HG03558 (cell line): ENCODE measurements around the gene EVC.

ENCODE experiments used
- ATAC-seq: cut with Tn5 transposase; IDR thresholded peaks from one replicate; pipeline ENCODE4 v1.9.1; 2021; ENCODE audit warnings: moderate number of reproducible peaks; ENCODE audit not compliant: unreplicated experiment; ENCODE audit errors: extremely low read depth

Gene EVC

GRCh38 chr4:5783486-5783885, 72.5 kb downstream of the EVC start:
- no peak for ATAC-seq

DNA sequence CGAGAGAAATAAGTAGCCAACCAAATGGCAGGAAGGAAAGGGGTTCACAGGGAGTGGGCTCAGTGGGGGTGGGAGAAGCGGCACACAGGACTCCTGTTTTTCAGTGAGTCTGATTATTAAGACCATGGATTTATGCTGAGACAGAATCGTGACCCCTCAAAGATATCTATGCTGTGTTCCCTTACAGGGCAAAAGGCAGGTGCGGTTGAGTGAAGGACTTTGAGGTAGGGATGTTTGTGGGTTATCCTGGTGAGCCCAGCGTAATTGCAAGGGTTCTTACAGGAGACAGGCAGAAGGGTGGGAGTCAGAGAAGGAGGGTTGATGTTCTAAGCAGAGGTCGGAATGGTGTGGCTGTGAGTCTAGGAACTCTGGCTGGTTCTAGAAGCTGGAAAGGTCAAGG, 73.0 kb downstream of the EVC start:
- ATAC-seq = no peak

- no peak for ATAC-seq
These were observed 74.1 kb downstream of the EVC start for GRCh38 chr4:5784960-5785611.

GRCh38 chr4:5785806-5786680, 75.0 kb downstream of the EVC start:
- no peak for ATAC-seq

DNA sequence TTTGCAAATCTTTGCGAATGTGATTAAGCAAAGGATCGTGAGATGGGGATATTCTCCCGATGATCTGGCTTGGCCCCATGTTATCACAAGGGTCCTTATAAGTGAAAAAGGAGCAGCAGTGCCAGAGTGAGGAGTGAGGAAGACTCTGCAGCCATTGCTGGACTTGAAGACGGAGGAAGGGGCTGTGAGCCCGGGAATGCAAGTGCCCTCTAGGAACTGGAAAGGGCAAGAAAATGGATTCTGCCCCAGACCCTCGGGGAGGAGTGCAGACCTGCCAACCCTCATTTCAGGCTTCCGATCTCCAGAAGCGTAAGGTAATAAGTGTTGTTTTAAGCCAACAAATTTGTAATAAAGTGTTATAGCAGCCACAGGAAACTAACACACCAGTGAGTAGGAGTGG, 76.3 kb downstream of the EVC start:
- no peak for ATAC-seq

GRCh38 chr4:5788144-5788543, 77.1 kb downstream of the EVC start:
- no peak for ATAC-seq

- no peak for ATAC-seq
These were observed 78.1 kb downstream of the EVC start for GRCh38 chr4:5789141-5789540.

GRCh38 chr4:5790546-5790857, 79.5 kb downstream of the EVC start:
- no peak for ATAC-seq

- ATAC-seq = no peak
These were observed 80.7 kb downstream of the EVC start for GRCh38 chr4:5791654-5792053.

- ATAC-seq = no peak
These were observed 82.5 kb downstream of the EVC start for GRCh38 chr4:5793514-5793913.

DNA sequence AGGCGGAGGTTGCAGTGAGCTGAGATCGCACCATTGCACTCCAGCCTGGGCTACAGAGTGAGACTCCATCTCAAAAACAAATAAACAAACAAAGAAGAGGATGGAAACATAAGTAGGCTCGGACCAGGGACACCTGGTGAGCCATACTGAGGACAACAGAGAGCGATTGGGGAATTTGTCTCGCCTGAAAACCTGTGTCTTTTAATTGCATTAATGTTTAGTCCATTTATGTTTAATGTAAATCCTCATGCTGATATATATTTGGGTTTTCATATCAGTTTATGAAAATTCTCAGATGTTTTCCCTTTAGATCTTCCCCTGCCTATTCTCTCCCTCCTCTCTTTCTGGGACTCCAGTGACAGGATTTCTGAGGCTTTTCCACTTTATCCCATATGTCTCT, 84.6 kb downstream of the EVC start:
- no peak for ATAC-seq

DNA sequence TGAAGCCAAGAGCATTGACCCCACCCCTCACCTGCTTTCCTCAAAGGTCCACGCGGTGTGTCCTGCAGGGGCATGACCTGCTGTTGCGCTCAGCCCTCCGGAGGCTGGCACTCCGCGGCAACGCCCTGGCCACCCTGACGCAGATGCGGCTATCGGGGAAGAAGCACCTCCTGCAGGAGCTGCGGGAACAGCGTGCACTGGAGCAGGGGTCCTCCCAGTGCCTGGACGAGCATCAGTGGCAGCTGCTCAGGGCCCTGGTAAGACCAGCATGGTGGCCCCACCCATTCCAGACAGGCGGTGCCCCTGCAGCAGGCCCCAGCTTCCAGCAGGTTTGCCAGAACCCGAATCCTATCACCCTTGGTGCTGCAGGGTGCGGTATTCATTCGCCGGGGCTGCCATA, 86.0 kb downstream of the EVC start:
- ATAC-seq = no peak

DNA sequence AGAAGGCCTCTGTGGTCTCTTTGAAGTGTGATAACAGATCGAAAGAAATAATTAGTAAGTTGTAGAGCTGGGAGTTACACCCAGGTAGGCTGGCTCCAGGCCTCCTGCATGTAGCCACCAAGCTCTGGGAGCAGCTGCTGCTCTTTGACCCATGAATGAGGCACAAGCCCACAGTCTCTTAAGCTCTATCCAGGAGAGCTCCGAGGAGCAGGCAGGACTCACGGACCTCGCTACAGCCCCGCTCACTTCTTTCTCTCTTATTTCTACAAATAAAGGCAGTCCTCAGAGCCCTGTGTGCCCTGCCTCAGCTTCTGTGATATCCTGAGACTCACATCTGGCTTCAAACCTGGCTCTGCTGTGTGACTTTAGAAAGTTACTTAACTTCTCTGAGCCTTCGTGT, 86.9 kb downstream of the EVC start:
- ATAC-seq = no peak

DNA sequence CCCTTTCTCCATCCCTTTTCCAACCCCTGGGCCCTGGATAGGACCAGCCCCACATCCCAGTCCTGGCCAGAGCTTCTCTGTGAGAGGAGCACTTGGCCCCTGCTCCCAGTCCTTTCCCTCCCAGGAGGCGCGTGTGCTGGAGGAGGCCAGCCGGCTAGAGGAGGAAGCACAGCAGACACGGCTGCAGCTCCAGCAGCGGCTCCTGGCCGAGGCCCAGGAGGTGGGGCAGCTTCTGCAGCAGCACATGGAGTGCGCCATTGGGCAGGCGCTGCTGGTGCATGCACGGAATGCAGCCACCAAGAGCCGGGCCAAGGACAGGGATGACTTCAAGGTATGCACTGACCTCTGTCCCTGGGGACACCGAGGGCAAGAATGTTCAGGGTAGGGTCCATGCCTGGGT, 87.5 kb downstream of the EVC start:
- no peak for ATAC-seq

DNA sequence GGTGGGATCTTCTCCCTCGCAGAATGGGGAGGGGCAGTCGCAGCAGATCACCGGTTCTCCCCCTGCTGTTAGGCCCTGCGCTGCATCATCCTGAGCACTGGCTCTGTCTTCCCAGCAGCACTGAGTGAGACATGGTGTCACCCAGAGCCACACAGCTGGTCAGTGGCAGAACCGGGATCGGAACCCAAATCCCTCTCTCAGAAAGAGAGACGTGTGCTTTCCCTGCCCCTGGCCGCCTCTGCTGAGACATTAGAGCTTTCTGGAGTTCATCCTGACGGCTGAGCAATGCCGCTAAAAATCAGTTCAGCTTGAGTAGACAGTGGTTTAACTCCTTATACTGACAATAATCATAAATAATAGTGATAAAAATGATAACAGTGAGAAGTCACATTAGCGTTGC, 87.9 kb downstream of the EVC start:
- no peak for ATAC-seq

- ATAC-seq = no peak
These were observed 88.4 kb downstream of the EVC start for GRCh38 chr4:5799406-5799805.

DNA sequence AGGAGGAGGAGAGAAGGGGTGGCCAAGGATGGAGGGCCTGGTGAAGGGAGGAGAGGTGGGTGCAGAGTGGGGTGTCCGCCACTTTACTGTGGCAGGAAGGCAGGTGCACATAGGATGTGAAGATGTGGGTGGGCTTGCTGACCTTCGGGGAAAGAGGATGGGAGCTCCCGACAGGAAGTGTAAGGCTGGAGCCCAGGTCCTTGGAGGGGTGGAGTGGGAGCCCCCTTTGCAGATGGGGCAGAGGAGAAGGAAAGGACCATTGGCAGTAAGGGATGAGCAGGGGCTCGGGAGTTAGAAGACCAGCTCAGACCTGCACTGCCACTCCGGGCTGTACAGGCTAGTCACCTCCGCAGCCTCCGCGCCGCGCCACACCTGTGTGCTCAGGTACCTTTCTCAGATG, 89.5 kb downstream of the EVC start:
- no peak for ATAC-seq

- ATAC-seq = no peak
These were observed 90.7 kb downstream of the EVC start for GRCh38 chr4:5801696-5802095.

GRCh38 chr4:5802565-5802964, 91.6 kb downstream of the EVC start:
- no peak for ATAC-seq

GRCh38 chr4:5804656-5805055, 93.7 kb downstream of the EVC start:
- no peak for ATAC-seq

- ATAC-seq = no peak
These were observed 94.3 kb downstream of the EVC start for GRCh38 chr4:5805270-5805669.

GRCh38 chr4:5808081-5808741, 97.2 kb downstream of the EVC start:
- ATAC-seq = no peak
